Activated naive CD8-positive, alpha-beta T cell treated with anti-CD3 and anti-CD28 coated beads, Interleukin-2, amount 50 U/mL, for 16 hours (primary cell): ENCODE results near the gene DNER.
"Not testable (repeated sequence)": the region's sequence is repeated elsewhere in the genome, so short reads cannot be mapped to it uniquely, and the experiment has no call there.

Source experiments
- DNase-seq: peaks from one replicate; pipeline ENCODE4 v3.0.0-alpha.2; 2020; ENCODE audit warnings: low read depth, low spot score

Gene DNER

GRCh38 chr2:229344151-229344551, 370.2 kb downstream of the DNER start:
- no peak for DNase-seq

GRCh38 chr2:229343661-229344060, 370.7 kb downstream of the DNER start:
- DNase-seq = no peak

- no peak for DNase-seq
These were observed 372.0 kb downstream of the DNER start for GRCh38 chr2:229342376-229342775.

- no peak for DNase-seq
These were observed 374.1 kb downstream of the DNER start for GRCh38 chr2:229340086-229340760.

GRCh38 chr2:229339618-229340017, 374.7 kb downstream of the DNER start:
- DNase-seq = no peak

GRCh38 chr2:229339171-229339570, 375.2 kb downstream of the DNER start:
- not testable (repeated sequence) for DNase-seq

- DNase-seq = no peak
These were observed 378.4 kb downstream of the DNER start for GRCh38 chr2:229335877-229336346.

- DNase-seq = no peak
These were observed 379.0 kb downstream of the DNER start for GRCh38 chr2:229335330-229335729.

GRCh38 chr2:229330952-229331351, 383.4 kb downstream of the DNER start:
- DNase-seq = no peak

- no peak for DNase-seq
These were observed 394.8 kb downstream of the DNER start for GRCh38 chr2:229319558-229319957.

GRCh38 chr2:229314117-229314516, 400.2 kb downstream of the DNER start:
- no peak for DNase-seq

GRCh38 chr2:229313591-229313990, 400.8 kb downstream of the DNER start:
- no peak for DNase-seq
